Measurements from ENCODE around the gene FAH. TPM values are rescaled to one million over a fixed set of nuclear protein-coding genes. Genes with fewer than 3 reads are reported as not detected.

FAH gene
- total and polyA plus RNA-seq, 10 of the 15 experiments (the other 5 are each of a cell fraction or from before 2014, with no cell fraction given): 36.3 to 121 (median 62.0) TPM

- Histone ChIP-seq H3K4me1 (ENCODE audit: control insufficient read depth, insufficient read depth, low read length) (peaks cover 9% of the 10 kb centered on the region), H3K4me3 (no peak overlapping the region), H3K27me3 (replicated peaks in 1 of 2; ENCODE audit: control insufficient read depth in 2 of 2, insufficient read depth in 2 of 2, low read length in 1 of 2) (no peaks in the 10 kb centered on the region), H2AFZ (ENCODE audit: control insufficient read depth, low read depth, low read length) (peak overlapping the region; percentile 31), H4K20me1 (ENCODE audit: control insufficient read depth, insufficient read depth) (no peaks in the 10 kb centered on the region), H3K9me3 (replicated peaks; ENCODE audit: control insufficient read depth, insufficient read depth, low read length) (no peaks in the 10 kb centered on the region), H3K36me3 (ENCODE audit: control insufficient read depth in 2 of 2, insufficient read depth in 2 of 2, low read length in 1 of 2) (no peaks in the 10 kb centered on the region), H3K79me2 (ENCODE audit: control insufficient read depth, insufficient read depth, low read length) (no peaks in the 10 kb centered on the region), H3K27ac (ENCODE audit: control insufficient read depth, insufficient read depth) (no peak overlapping the region), H3K4me2 (ENCODE audit: control insufficient read depth, insufficient read depth) (peak overlapping the region; percentile 51), H3K9ac (ENCODE audit: control insufficient read depth, insufficient read depth, low read length) (no peak overlapping the region)
- in situ Hi-C loops (cut with MboI): no loop called here
- DNase-seq (ENCODE audit: low read depth, low spot score): no peak
- CTCF ChIA-PET: interaction anchor here (0.7 to 1.3 kb wide), 2 partner anchors 21 to 32 kb away, joined by 3 to 4 read pairs; no protein-coding TSS in a partner anchor
- RAD21 ChIA-PET (ENCODE audit: unreplicated experiment): no interaction called here
- peak; percentile 82 for FAIRE-seq
- peak; percentile 96 for ATAC-seq
- no TSS peak for BruUV-seq (replicated peaks)
- POLR2A ChIA-PET: no interaction called here
- intact Hi-C loops (cut with micrococcal nuclease; ENCODE audit: unreplicated experiment): no loop called here
- SMC1A ChIA-PET (ENCODE audit: uncharacterized antibody, unreplicated experiment): no interaction called here
- 33% methylated on average over 12 of the region's 12 CpGs for WGBS (ENCODE audit: insufficient coverage, insufficient replicate concordance, low lambda C conversion rate, missing lambda C conversion rate)
- TF ChIP-seq ZSCAN29 (IDR thresholded peaks at IDR 0.05) (0 out of 2 replicates have a peak, but pooled peaks have one; percentile 37), TAF1 (IDR thresholded peaks at IDR 0.05; ENCODE audit: borderline replicate concordance, low read depth, low read length) (no peak), KLF5 (IDR thresholded peaks at IDR 0.05; ENCODE audit: partially characterized antibody) (no peak), RFX5 (IDR thresholded peaks at IDR 0.05; ENCODE audit: low read depth, low read length) (no peak), ZNF24 (IDR thresholded peaks at IDR 0.05) (no peak), SMARCA5 (IDR thresholded peaks at IDR 0.05) (no peak), RB1 (IDR thresholded peaks at IDR 0.05; ENCODE audit: borderline replicate concordance) (no peak), RAD51 (IDR thresholded peaks at IDR 0.05) (no peak), BACH1 (IDR thresholded peaks at IDR 0.05; ENCODE audit: borderline replicate concordance) (no peak), DPF2 (IDR thresholded peaks at IDR 0.05) (0 out of 2 replicates have a peak, but pooled peaks have one; percentile 39), YY1 (IDR thresholded peaks at IDR 0.05; ENCODE audit: low read depth, low read length) (peak; percentile 89), HCFC1 (IDR thresholded peaks at IDR 0.05; ENCODE audit: low read length) (no peak), EZH2 (IDR thresholded peaks at IDR 0.05; ENCODE audit: borderline replicate concordance, control insufficient read depth, low read depth, low read length) (no peak), E2F8 (IDR thresholded peaks at IDR 0.05; ENCODE audit: low read depth, partially characterized antibody) (no peak), HDGF (IDR thresholded peaks at IDR 0.05) (no peak), ZNF207 (IDR thresholded peaks at IDR 0.05; ENCODE audit: borderline replicate concordance) (no peak), PBX3 (IDR thresholded peaks at IDR 0.05; ENCODE audit: insufficient replicate concordance, low read depth, low read length) (peak; percentile 69), POLR2AphosphoS5 (IDR thresholded peaks at IDR 0.05; ENCODE audit: low read length) (no peak)
Measured at GRCh38 chr15:80210611-80211573, 58.1 kb downstream of the FAH start.
